SK-N-SH treated with all-trans-retinoic acid at 6 μM for 48 hours (cell line): Measurements from ENCODE around the gene CARD10.

ENCODE experiments used
- ATAC-seq: fragments of 200-7000 bp; cut with Tn5 transposase; 3 replicates; pipeline ENCODE4 v1.9.1; 2020; ENCODE audit warnings: mild to moderate bottlenecking, moderate library complexity
- BACH2 ChIP-seq: fragments of 250-450 bp; sonication (Bioruptor Pico); IDR thresholded peaks from 2 replicates; pipeline ENCODE4 v1.9.0; 2021; ENCODE audit warnings: mild to moderate bottlenecking, borderline replicate concordance
- CSDC2 ChIP-seq: fragments of 250-450 bp; sonication (Bioruptor Pico); IDR thresholded peaks from 2 replicates; pipeline ENCODE4 v1.5.0; 2020; ENCODE audit warnings: mild to moderate bottlenecking, moderate library complexity
- GLIS3 ChIP-seq: fragments of 250-450 bp; sonication (Bioruptor Pico); IDR thresholded peaks from 2 replicates; pipeline ENCODE4 v1.5.0; 2020; ENCODE audit warnings: mild to moderate bottlenecking, moderate library complexity
- ISL1 ChIP-seq: fragments of 250-450 bp; sonication (Bioruptor Pico); IDR thresholded peaks from 2 replicates; pipeline ENCODE4 v2.1.2; 2022; ENCODE audit warnings: mild to moderate bottlenecking, moderate library complexity
- OSR1 ChIP-seq: fragments of 250-450 bp; sonication (Bioruptor Pico); IDR thresholded peaks from 2 replicates; pipeline ENCODE4 v1.8.0; 2022; ENCODE audit warnings: moderate library complexity, mild to moderate bottlenecking, inconsistent platforms
- PPARA ChIP-seq: fragments of 250-450 bp; sonication (Bioruptor Pico); IDR thresholded peaks from 2 replicates; pipeline ENCODE4 v1.5.0; 2020; ENCODE audit warnings: mild to moderate bottlenecking, borderline replicate concordance
- TCF4 ChIP-seq: fragments of 250-450 bp; sonication (Bioruptor Pico); IDR thresholded peaks from 2 replicates; pipeline ENCODE4 v1.8.0; 2021; ENCODE audit warnings: mild to moderate bottlenecking, moderate library complexity, borderline replicate concordance
- ZFP3 ChIP-seq: fragments of 250-450 bp; sonication (Bioruptor Pico); IDR thresholded peaks from 2 replicates; pipeline ENCODE4 v1.5.0; 2020; ENCODE audit warnings: mild to moderate bottlenecking, moderate library complexity
- ZNF565 ChIP-seq: fragments of 450-650 bp; formaldehyde crosslinking; conservative IDR thresholded peaks from 2 replicates; pipeline ENCODE4 v1.5.0; 2020; ENCODE audit warnings: low read depth, mild to moderate bottlenecking, moderate library complexity
- ZNF70 ChIP-seq: fragments of 450-650 bp; formaldehyde crosslinking; IDR thresholded peaks from 2 replicates; pipeline ENCODE4 v1.5.0; 2020; ENCODE audit warnings: mild to moderate bottlenecking, moderate library complexity
- ZNF8 ChIP-seq: fragments of 450-650 bp; formaldehyde crosslinking; IDR thresholded peaks from 2 replicates; pipeline ENCODE4 v1.5.0; 2020; ENCODE audit warnings: mild to moderate bottlenecking, moderate library complexity
- TF ChIP-seq, protein P1 (sequence below): fragments of 250-450 bp; sonication (Bioruptor Pico); IDR thresholded peaks from 2 replicates; pipeline ENCODE4 v1.5.1; 2021; ENCODE audit warnings: mild to moderate bottlenecking, moderate library complexity
- TF ChIP-seq, protein P2 (sequence below): fragments of 250-450 bp; sonication (Bioruptor Pico); IDR thresholded peaks from 2 replicates; pipeline ENCODE4 v1.5.0; 2020; ENCODE audit warnings: mild to moderate bottlenecking, moderate library complexity
- TF ChIP-seq, protein P3 (sequence below): fragments of 250-450 bp; sonication (Bioruptor Pico); IDR thresholded peaks from 2 replicates; pipeline ENCODE4 v1.5.1; 2020; ENCODE audit warnings: low read depth, mild to moderate bottlenecking, moderate library complexity
- TF ChIP-seq, protein P4 (sequence below): fragments of 250-450 bp; sonication (Bioruptor Pico); IDR thresholded peaks from 2 replicates; pipeline ENCODE4 v1.8.0; 2020; ENCODE audit warnings: mild to moderate bottlenecking, moderate library complexity, borderline replicate concordance

Gene CARD10, protein sequence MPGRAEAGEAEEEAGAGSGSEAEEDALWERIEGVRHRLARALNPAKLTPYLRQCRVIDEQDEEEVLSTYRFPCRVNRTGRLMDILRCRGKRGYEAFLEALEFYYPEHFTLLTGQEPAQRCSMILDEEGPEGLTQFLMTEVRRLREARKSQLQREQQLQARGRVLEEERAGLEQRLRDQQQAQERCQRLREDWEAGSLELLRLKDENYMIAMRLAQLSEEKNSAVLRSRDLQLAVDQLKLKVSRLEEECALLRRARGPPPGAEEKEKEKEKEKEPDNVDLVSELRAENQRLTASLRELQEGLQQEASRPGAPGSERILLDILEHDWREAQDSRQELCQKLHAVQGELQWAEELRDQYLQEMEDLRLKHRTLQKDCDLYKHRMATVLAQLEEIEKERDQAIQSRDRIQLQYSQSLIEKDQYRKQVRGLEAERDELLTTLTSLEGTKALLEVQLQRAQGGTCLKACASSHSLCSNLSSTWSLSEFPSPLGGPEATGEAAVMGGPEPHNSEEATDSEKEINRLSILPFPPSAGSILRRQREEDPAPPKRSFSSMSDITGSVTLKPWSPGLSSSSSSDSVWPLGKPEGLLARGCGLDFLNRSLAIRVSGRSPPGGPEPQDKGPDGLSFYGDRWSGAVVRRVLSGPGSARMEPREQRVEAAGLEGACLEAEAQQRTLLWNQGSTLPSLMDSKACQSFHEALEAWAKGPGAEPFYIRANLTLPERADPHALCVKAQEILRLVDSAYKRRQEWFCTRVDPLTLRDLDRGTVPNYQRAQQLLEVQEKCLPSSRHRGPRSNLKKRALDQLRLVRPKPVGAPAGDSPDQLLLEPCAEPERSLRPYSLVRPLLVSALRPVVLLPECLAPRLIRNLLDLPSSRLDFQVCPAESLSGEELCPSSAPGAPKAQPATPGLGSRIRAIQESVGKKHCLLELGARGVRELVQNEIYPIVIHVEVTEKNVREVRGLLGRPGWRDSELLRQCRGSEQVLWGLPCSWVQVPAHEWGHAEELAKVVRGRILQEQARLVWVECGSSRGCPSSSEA

DNA sequence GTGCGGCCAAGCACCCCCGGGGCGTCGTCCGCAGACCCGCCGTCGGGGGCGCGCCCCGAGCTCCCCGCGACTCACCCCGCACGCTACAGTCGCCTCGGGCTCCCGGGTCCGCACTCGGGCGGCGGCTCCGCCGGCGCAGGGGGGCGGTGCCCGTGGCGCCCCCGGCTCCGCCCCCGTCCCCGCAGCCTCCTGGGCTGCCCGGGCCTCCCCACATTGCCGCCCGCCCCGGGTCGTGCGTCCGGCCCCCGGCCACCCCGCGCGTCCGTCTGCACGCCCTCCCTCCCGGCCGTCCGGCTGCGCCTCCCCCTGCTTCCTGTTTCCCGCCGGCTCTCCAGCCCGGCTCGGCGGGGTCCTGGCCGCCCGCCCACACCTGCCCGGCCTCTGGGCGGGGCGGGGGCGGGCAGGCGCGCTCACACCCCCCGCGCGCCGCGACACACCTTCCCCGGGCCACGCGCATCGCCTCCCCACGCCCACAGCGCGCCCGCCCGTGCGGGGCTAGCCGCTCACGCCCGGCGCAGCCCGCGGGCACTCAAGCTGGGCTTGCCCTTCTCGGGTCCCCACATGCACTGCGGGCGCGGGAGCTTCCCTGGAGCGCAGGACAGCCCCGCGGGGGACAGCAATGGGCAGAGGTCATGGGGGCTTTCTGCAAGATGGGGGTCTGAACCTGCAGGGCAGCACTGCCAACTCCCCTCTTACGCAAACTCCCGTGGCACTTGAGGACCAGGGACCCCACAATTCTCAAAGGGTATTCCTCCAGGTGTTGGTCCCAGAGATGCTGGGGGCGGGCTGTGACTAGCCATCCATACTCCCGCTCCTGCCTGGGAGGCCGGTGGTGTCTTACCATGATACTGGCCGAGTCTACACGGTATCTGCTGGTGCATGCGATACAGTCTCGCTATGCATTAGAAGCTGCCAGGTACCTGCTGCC is at the start of gene CARD10:
Gene CARD10, minus strand, starts transcription at position 148 of the 928 bp plus-strand sequence. CDS start 215 bp downstream, outside the sequence.
- peak; percentile 74 for ATAC-seq
- TF ChIP-seq, protein P1, sequence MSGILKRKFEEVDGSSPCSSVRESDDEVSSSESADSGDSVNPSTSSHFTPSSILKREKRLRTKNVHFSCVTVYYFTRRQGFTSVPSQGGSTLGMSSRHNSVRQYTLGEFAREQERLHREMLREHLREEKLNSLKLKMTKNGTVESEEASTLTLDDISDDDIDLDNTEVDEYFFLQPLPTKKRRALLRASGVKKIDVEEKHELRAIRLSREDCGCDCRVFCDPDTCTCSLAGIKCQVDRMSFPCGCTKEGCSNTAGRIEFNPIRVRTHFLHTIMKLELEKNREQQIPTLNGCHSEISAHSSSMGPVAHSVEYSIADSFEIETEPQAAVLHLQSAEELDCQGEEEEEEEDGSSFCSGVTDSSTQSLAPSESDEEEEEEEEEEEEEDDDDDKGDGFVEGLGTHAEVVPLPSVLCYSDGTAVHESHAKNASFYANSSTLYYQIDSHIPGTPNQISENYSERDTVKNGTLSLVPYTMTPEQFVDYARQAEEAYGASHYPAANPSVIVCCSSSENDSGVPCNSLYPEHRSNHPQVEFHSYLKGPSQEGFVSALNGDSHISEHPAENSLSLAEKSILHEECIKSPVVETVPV (CRISPR knock-in tag) = no peak
- TF ChIP-seq, protein P2, sequence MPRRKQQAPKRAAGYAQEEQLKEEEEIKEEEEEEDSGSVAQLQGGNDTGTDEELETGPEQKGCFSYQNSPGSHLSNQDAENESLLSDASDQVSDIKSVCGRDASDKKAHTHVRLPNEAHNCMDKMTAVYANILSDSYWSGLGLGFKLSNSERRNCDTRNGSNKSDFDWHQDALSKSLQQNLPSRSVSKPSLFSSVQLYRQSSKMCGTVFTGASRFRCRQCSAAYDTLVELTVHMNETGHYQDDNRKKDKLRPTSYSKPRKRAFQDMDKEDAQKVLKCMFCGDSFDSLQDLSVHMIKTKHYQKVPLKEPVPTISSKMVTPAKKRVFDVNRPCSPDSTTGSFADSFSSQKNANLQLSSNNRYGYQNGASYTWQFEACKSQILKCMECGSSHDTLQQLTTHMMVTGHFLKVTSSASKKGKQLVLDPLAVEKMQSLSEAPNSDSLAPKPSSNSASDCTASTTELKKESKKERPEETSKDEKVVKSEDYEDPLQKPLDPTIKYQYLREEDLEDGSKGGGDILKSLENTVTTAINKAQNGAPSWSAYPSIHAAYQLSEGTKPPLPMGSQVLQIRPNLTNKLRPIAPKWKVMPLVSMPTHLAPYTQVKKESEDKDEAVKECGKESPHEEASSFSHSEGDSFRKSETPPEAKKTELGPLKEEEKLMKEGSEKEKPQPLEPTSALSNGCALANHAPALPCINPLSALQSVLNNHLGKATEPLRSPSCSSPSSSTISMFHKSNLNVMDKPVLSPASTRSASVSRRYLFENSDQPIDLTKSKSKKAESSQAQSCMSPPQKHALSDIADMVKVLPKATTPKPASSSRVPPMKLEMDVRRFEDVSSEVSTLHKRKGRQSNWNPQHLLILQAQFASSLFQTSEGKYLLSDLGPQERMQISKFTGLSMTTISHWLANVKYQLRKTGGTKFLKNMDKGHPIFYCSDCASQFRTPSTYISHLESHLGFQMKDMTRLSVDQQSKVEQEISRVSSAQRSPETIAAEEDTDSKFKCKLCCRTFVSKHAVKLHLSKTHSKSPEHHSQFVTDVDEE (CRISPR knock-in tag) = no peak
- TF ChIP-seq GLIS3 (no peak), ZNF565 (CRISPR knock-in tag) (no peak), CSDC2 (no peak), TCF4 (CRISPR knock-in tag) (no peak), ISL1 (CRISPR knock-in tag) (no peak), ZNF8 (CRISPR knock-in tag) (no peak), ZFP3 (CRISPR knock-in tag) (no peak), OSR1 (no peak), PPARA (CRISPR knock-in tag) (no peak)
- TF ChIP-seq, protein P3, sequence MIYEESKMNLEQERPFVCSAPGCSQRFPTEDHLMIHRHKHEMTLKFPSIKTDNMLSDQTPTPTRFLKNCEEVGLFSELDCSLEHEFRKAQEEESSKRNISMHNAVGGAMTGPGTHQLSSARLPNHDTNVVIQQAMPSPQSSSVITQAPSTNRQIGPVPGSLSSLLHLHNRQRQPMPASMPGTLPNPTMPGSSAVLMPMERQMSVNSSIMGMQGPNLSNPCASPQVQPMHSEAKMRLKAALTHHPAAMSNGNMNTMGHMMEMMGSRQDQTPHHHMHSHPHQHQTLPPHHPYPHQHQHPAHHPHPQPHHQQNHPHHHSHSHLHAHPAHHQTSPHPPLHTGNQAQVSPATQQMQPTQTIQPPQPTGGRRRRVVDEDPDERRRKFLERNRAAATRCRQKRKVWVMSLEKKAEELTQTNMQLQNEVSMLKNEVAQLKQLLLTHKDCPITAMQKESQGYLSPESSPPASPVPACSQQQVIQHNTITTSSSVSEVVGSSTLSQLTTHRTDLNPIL (CRISPR knock-in tag) = no peak
- TF ChIP-seq, protein P4, sequence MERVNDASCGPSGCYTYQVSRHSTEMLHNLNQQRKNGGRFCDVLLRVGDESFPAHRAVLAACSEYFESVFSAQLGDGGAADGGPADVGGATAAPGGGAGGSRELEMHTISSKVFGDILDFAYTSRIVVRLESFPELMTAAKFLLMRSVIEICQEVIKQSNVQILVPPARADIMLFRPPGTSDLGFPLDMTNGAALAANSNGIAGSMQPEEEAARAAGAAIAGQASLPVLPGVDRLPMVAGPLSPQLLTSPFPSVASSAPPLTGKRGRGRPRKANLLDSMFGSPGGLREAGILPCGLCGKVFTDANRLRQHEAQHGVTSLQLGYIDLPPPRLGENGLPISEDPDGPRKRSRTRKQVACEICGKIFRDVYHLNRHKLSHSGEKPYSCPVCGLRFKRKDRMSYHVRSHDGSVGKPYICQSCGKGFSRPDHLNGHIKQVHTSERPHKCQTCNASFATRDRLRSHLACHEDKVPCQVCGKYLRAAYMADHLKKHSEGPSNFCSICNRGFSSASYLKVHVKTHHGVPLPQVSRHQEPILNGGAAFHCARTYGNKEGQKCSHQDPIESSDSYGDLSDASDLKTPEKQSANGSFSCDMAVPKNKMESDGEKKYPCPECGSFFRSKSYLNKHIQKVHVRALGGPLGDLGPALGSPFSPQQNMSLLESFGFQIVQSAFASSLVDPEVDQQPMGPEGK = no peak
- TF ChIP-seq, all 23 proteins: peak for 0

DNA sequence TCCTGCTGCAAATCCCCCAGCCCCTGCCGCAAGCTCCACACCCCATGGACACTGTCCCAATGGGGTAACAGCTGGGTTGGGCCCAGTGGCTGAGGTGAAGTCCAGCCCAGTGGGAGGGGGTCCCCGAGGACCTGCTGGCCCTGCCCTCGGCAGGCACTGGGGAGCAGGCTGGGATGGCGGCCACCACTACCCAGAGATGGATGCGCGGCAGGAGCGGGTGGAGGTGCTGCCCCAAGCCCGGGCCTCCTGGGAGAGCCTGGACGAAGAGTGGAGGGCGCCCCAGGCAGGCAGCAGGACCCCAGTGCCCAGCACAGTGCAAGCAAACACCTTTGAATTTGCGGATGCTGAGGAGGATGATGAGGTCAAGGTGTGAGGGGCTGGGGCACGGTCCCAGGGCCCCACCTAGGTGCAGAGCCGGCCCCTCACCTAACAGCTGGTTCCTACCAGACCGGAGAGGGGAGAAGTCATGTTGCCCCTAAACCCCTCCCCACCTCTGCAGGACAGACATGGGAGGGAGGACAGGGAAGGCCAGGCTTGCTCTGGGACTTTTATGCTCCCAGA is 49.3 kb upstream of the CARD10 start:
- no peak for ATAC-seq

More for the DNA sequence above, 49.3 kb upstream of the CARD10 start:
- TF ChIP-seq CSDC2 (no peak), TCF4 (CRISPR knock-in tag) (no peak), PPARA (CRISPR knock-in tag) (no peak), ZNF70 (no peak), BACH2 (CRISPR knock-in tag) (no peak)
- TF ChIP-seq, protein P3 (CRISPR knock-in tag) = no peak
